Measurements from ENCODE around the gene GCH1.

GCH1 gene

DNA sequence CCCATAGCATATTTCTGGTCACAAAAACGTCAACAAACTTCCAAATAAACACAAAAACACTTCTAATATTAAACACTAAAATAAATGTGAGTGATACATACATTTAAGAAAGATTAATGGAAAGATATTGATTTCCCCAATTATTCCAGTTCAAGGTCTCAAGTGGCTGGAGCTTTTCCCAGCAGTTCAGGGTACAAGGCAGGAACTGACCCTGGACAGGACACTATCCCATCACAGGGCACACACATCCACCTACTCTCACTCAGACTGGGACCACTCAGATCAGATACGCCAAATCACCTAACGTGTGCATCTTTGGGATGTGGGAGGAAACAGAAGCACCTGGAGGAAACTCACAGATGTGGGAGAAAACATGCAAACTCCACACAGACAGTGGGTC lies 50.4 kb downstream of the GCH1 start:
- DNase-seq (ENCODE audit: low read depth) = no peak
- TF ChIP-seq, protein P1, sequence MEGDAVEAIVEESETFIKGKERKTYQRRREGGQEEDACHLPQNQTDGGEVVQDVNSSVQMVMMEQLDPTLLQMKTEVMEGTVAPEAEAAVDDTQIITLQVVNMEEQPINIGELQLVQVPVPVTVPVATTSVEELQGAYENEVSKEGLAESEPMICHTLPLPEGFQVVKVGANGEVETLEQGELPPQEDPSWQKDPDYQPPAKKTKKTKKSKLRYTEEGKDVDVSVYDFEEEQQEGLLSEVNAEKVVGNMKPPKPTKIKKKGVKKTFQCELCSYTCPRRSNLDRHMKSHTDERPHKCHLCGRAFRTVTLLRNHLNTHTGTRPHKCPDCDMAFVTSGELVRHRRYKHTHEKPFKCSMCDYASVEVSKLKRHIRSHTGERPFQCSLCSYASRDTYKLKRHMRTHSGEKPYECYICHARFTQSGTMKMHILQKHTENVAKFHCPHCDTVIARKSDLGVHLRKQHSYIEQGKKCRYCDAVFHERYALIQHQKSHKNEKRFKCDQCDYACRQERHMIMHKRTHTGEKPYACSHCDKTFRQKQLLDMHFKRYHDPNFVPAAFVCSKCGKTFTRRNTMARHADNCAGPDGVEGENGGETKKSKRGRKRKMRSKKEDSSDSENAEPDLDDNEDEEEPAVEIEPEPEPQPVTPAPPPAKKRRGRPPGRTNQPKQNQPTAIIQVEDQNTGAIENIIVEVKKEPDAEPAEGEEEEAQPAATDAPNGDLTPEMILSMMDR (IDR thresholded peaks at IDR 0.05; ENCODE audit: low read length, missing control alignments) = no peak
- H3K4me3 ChIP-seq (replicated peaks; ENCODE audit: low read depth, low read length) = no peak overlapping the region

GRCh38 chr14:54848910-54849309 lies 53.7 kb downstream of the GCH1 start:
- DNase-seq (ENCODE audit: low read depth) = no peak
- no peak overlapping the region for H3K4me3 ChIP-seq (replicated peaks; ENCODE audit: low read depth, low read length)
- TF ChIP-seq, protein P1 (IDR thresholded peaks at IDR 0.05; ENCODE audit: low read length, missing control alignments) = no peak

GRCh38 chr14:54845641-54846040 lies 57.0 kb downstream of the GCH1 start:
- TF ChIP-seq, protein P1 (IDR thresholded peaks at IDR 0.05; ENCODE audit: low read length, missing control alignments) = no peak
- peak; percentile 49 for DNase-seq (ENCODE audit: low read depth)
- no peak overlapping the region for H3K4me3 ChIP-seq (replicated peaks; ENCODE audit: low read depth, low read length)

- TF ChIP-seq, protein P1 (IDR thresholded peaks at IDR 0.05; ENCODE audit: low read length, missing control alignments) = no peak
- no peak for DNase-seq (ENCODE audit: low read depth)
- no peak overlapping the region for H3K4me3 ChIP-seq (replicated peaks; ENCODE audit: low read depth, low read length)
These were observed 58.1 kb downstream of the GCH1 start for GRCh38 chr14:54844479-54844878.

DNA sequence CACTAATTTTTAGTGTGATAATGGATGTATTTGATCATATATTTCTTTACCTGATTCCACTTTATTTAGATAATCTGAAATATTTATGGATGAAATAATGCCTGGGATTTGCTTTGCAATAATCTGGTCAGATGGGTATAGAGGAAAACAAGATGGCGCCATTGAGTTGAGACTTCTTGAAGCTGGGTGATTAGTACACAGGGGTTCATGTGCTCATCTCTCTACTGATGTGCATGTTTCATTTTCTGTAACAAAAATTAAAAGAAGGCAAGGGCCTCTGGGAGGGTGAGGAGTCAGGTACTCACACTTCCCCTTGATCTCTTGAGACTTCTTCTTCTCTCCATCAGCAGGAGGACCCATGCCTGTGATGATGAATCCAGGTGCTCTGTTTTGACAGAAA lies 61.8 kb downstream of the GCH1 start:
- H3K4me3 ChIP-seq (replicated peaks; ENCODE audit: low read depth, low read length) = no peak overlapping the region
- no peak for DNase-seq (ENCODE audit: low read depth)
- TF ChIP-seq, protein P1 (IDR thresholded peaks at IDR 0.05; ENCODE audit: low read length, missing control alignments) = no peak

GRCh38 chr14:54840336-54840735 lies 62.3 kb downstream of the GCH1 start:
- TF ChIP-seq, protein P1 (IDR thresholded peaks at IDR 0.05; ENCODE audit: low read length, missing control alignments) = no peak
- H3K4me3 ChIP-seq (replicated peaks; ENCODE audit: low read depth, low read length) = no peak overlapping the region
- DNase-seq (ENCODE audit: low read depth) = no peak

DNA sequence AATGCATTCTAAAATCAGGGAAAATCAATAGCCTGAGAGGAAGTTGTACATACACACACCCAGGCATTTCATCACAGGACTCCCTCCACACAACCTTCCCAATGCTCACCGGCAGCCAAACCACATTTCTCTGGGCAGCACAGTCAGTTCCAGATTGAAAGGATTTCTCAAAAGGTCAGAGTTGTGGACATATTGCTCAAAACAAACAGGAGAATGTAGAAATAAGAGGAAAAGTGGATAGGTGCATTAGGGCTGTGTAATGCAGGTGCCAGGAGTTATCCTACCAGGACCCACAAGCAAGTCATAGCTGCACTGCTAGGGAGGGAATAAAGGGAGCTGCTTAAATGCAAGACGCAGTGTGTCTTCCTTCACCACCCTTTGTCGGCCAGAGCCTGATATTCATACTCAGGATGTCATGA lies 62.9 kb downstream of the GCH1 start:
- TF ChIP-seq, protein P1 (IDR thresholded peaks at IDR 0.05; ENCODE audit: low read length, missing control alignments) = no peak
- peak; percentile 71 for DNase-seq (ENCODE audit: low read depth)
- H3K4me3 ChIP-seq (replicated peaks; ENCODE audit: low read depth, low read length) = no peak overlapping the region
